Stomach (tissue), 9 donors: ENCODE measurements around the gene ST6GALNAC5. TPM values are rescaled to one million over a fixed set of nuclear protein-coding genes. Genes with fewer than 3 reads are reported as not detected.

ENCODE experiments used
- DNase-seq, 2 donors: peaks; one replicate each; pipeline versions ENCODE4 v3.0.0 to v3.0.0-alpha.2; 2013 to 2019
- H3K27ac ChIP-seq, 5 donors: fragments of 200-600 bp in 4 of 5; sonication (generic) in 4 of 5; one replicate each; pipeline ENCODE4 v1.5.1; 2013 to 2019; ENCODE audit warnings: mild to moderate bottlenecking in 1 of 5, moderate library complexity in 1 of 5
- H3K27me3 ChIP-seq, 3 donors: fragments of 200-600 bp; sonication (generic); one replicate each; pipeline ENCODE4 v1.5.1; 2017 to 2019; ENCODE audit warnings: mixed run types in 1 of 3
- H3K36me3 ChIP-seq, 4 donors: fragments of 200-600 bp; sonication (generic); 1 replicate in 3 of 4; 2 replicates in 1 of 4; pipeline ENCODE4 v1.5.1; 2016 to 2019
- H3K4me1 ChIP-seq, 4 donors: fragments of 200-600 bp; sonication (generic); one replicate each; pipeline ENCODE4 v1.5.1; 2016 to 2019
- H3K4me3 ChIP-seq, 4 donors: fragments of 200-600 bp; sonication (generic) in 3 of 4; one replicate each; pipeline ENCODE4 v1.5.1; 2016 to 2019; ENCODE audit warnings: mild to moderate bottlenecking in 1 of 4
- H3K9me3 ChIP-seq, 4 donors: fragments of 200-600 bp; sonication (generic); one replicate each; pipeline ENCODE4 v1.5.1; 2016 to 2019
- EP300 ChIP-seq: sonication (generic); formaldehyde crosslinking; IDR thresholded peaks from one replicate; pipeline ENCODE4 v1.6.1; 2017; ENCODE audit warnings: antibody characterized with exemption
- POLR2A ChIP-seq, 4 donors: fragments of 450-650 bp; IDR thresholded peaks; one replicate each; pipeline ENCODE4 v1.6.1; 2016; ENCODE audit warnings: antibody characterized with exemption in 4 of 4, control low read depth in 2 of 4, mild to moderate bottlenecking in 1 of 4, moderate library complexity in 1 of 4
- POLR2AphosphoS5 ChIP-seq, 3 donors: sonication (generic); formaldehyde crosslinking; IDR thresholded peaks; one replicate each; pipeline ENCODE4 v1.6.1; 2016; ENCODE audit warnings: antibody characterized with exemption in 3 of 3
- WGBS, 5 donors: extraction: QIAGEN DNeasy Blood & Tissue Kit in 3 of 5; methylation state at CpG; one replicate each; pipeline versions ENCODE4 v1.1.5 to v1.1.7; 2013 to 2018; 5-methylcytosine and 5-hydroxymethylcytosine counted together
- intact Hi-C: fragments of 100-400 bp; cut with DNase I; formaldehyde crosslinking; loops from one replicate; pipeline ENCODE4 v1.15.1; 2023; ENCODE audit warnings: low total_unique reads
- polyA plus RNA-seq, 3 donors: library from polyadenylated mRNA; stranded (reverse); fragments of 200-250 nt; gene quantifications; one replicate each; pipeline ENCODE4 v1.2.3, GENCODE V29; 2013
- total RNA-seq, 5 donors: library from RNA; depleted of rRNA; stranded (reverse); fragments of >200 nt; gene quantifications; one replicate each; pipeline versions ENCODE4 v1.1.0 to v1.2.3, GENCODE V29; 2014 to 2016
- TF ChIP-seq, protein P1 (sequence below), 7 experiments: fragments of 450-650 bp in 4 of 7; fragments of 200-600 bp in 3 of 7; sonication (generic) in 3 of 7; IDR thresholded peaks; one replicate each; pipeline ENCODE4 v1.5.1; 2016 to 2019; ENCODE audit warnings: antibody characterized with exemption in 7 of 7, control low read depth in 2 of 7, mild to moderate bottlenecking in 1 of 7
- donor health status: healthy with polysubstance abuse.
- donor health status: Bipolar disorder and iron deficiency.
- donor health status: healthy.

Gene ST6GALNAC5
- total and polyA plus RNA-seq, 8 donors: 1.3 to 22.0 (median 2.9) TPM; not detected in 1

DNA sequence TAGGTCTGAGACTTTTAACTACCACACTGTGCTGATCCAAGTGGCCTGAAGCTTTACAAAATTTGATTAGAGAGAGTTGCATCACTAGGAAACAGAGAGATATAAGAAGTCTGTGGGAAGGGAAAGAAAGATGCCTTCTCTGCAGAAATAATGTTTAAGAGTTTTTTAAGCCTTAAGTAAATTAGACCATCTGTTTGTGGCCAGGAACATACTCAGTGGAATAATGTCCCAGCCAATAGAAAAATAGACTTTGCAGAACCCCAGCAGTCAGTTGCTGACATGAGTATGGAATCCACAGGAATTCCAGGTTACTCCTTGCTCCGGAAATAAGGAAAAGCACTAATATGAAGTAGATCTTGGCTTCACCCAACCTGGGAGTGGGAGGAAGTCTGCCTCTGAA, 144.8 kb downstream of the ST6GALNAC5 start:
- H3K27me3 ChIP-seq: no peaks in the 10 kb centered on the region
- WGBS, 5 donors: 59 to 81% (median 73%) methylated on average over 1 of the region's 1 CpG
- H3K36me3 ChIP-seq: no peaks in the 10 kb centered on the region
- no peaks in the 10 kb centered on the region for H3K9me3 ChIP-seq
- H3K27ac ChIP-seq: no peak overlapping the region
- intact Hi-C loops: no loop called here
- TF ChIP-seq, protein P1, sequence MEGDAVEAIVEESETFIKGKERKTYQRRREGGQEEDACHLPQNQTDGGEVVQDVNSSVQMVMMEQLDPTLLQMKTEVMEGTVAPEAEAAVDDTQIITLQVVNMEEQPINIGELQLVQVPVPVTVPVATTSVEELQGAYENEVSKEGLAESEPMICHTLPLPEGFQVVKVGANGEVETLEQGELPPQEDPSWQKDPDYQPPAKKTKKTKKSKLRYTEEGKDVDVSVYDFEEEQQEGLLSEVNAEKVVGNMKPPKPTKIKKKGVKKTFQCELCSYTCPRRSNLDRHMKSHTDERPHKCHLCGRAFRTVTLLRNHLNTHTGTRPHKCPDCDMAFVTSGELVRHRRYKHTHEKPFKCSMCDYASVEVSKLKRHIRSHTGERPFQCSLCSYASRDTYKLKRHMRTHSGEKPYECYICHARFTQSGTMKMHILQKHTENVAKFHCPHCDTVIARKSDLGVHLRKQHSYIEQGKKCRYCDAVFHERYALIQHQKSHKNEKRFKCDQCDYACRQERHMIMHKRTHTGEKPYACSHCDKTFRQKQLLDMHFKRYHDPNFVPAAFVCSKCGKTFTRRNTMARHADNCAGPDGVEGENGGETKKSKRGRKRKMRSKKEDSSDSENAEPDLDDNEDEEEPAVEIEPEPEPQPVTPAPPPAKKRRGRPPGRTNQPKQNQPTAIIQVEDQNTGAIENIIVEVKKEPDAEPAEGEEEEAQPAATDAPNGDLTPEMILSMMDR (IDR thresholded peaks at IDR 0.05): no peak
- no peak for TF ChIP-seq POLR2AphosphoS5 (IDR thresholded peaks at IDR 0.05)
- no peak for TF ChIP-seq POLR2A (IDR thresholded peaks at IDR 0.05)
- no peak for TF ChIP-seq EP300
- DNase-seq: no peak
- H3K4me3 ChIP-seq: no peak overlapping the region
- H3K4me1 ChIP-seq: no peaks in the 10 kb centered on the region

DNA sequence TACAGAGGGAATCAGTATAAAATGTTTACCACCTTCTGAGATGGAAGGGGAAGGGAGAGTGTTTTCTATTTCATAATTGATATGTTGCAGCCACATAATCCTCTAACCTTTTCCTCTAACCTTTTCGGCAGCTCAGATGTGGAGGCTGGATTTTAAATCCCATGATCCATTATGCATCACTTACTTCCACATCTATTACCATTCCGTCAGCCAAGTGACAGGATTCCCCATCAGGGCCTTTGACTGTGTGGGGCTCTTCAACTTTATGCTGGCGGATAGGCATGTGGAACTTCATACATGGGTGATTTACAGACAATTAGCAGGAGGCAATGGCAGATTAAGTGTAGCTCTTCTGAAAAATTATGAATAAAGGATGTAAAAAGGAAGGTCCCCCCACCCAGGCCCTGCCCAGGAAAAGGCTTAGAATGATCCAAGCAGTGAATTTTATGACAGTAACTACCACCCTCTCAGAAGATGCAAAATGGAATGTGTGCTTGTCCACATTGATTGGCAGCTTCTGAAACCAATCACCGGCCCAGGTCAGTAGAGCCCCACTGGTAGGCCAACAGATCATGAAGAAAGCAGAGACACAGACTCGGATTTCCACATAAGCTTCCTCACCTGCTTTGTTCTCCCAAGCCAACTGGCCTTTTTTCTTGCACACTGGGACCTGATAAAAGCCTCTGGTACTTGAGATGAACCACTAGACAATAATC, 147.0 kb downstream of the ST6GALNAC5 start:
- WGBS, 5 donors: 84 to 90% (median 86%) methylated on average over 5 of the region's 5 CpGs
- Histone ChIP-seq H3K27me3 (no peaks in the 10 kb centered on the region), H3K4me1 (peaks cover 0 to 6% (median 0%) of the 10 kb centered on the region in 4 donors), H3K36me3 (no peaks in the 10 kb centered on the region), H3K4me3 (no peak overlapping the region), H3K27ac (no peak overlapping the region), H3K9me3 (no peaks in the 10 kb centered on the region)
- intact Hi-C loops: no loop called here
- TF ChIP-seq POLR2A (IDR thresholded peaks at IDR 0.05): no peak
- no peak for TF ChIP-seq POLR2AphosphoS5 (IDR thresholded peaks at IDR 0.05)
- no peak for TF ChIP-seq EP300
- TF ChIP-seq, protein P1 (IDR thresholded peaks at IDR 0.05): no peak
- DNase-seq: no peak

DNA sequence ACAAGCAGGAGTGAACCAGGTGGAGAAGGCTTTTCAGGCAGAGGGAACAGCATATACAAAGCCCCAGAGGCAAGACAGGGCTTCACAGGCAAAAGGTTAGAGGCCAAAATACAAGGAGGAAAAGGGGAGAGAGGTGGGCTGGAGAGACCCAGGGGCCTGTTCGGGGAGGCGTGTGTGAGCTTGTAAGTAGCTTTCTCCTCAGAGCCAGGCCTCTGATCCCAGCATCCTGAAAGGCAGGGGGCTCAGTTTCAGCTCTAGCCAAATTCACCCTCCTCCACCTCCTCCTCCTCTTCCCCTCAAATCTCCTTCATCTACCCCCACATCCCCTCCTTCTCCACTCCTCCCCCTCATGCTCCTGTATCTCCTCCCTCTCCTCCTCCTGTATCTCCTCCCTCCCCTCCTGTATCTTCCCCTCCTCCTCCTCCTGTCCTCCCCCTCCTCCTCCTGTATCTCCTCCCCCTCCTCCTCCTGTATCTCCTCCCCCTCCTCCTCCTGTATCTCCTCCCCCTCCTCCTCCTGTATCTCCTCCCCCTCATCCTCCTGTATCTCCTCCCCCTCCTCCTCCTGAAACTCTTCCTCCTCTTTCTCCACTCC, 148.6 kb downstream of the ST6GALNAC5 start:
- intact Hi-C loops: no loop called here
- Histone ChIP-seq H3K9me3 (no peaks in the 10 kb centered on the region), H3K27me3 (no peaks in the 10 kb centered on the region), H3K4me1 (peaks cover 0 to 6% (median 0%) of the 10 kb centered on the region in 4 donors), H3K36me3 (no peaks in the 10 kb centered on the region), H3K4me3 (no peak overlapping the region), H3K27ac (no peak overlapping the region)
- TF ChIP-seq EP300 (no peak), POLR2A (IDR thresholded peaks at IDR 0.05) (no peak), POLR2AphosphoS5 (IDR thresholded peaks at IDR 0.05) (no peak)
- no peak for DNase-seq
- 76 to 89% (median 84%) methylated on average over 2 of the region's 2 CpGs for WGBS, 5 donors

DNA sequence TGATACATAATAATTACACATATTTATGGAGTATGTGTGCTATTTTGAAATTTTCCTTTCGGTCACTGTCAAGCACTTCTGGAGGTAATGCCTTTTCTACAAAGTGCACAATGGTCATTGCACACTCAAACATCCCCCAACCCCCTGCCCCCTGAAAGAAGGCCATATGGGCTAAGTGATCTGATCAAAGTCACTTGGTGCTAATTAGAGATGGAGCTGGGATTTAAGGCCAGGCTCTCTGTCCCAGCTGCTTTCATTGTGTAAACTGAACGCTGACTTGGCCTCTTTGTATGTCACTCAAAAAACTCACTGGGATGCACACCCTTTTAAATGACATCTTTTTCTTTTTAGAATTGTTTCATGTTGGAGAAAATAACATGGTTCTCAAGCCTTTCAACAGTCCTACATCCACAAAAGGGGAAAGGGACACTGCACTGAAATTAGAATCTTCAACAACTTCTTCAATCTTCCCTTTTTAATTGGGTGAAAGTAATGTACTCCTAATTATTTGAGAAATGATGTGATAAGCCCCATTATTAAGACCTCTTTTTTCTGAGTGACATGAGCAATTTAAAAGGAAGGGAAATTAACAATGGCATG, 149.2 kb downstream of the ST6GALNAC5 start:
- H3K9me3 ChIP-seq: no peaks in the 10 kb centered on the region
- peaks cover 0 to 6% (median 0%) of the 10 kb centered on the region in 4 donors for H3K4me1 ChIP-seq
- no peak for DNase-seq
- WGBS, 5 donors: 66 to 74% (median 67%) methylated on average over 2 of the region's 2 CpGs
- TF ChIP-seq POLR2AphosphoS5 (IDR thresholded peaks at IDR 0.05) (no peak), POLR2A (IDR thresholded peaks at IDR 0.05) (no peak), EP300 (no peak)
- TF ChIP-seq, protein P1 (IDR thresholded peaks at IDR 0.05): no peak
- H3K27me3 ChIP-seq: no peaks in the 10 kb centered on the region
- no peak overlapping the region for H3K27ac ChIP-seq
- intact Hi-C loops: no loop called here
- no peak overlapping the region for H3K4me3 ChIP-seq
- H3K36me3 ChIP-seq: no peaks in the 10 kb centered on the region
